Immature natural killer cell (primary cell): ENCODE data around the gene KBTBD13. TPM values are rescaled to one million over a fixed set of nuclear protein-coding genes. Genes with fewer than 3 reads are reported as not detected.

Source experiments
- DNase-seq, 3 donors: peaks; one replicate each; pipeline ENCODE4 v3.0.0; 2022; ENCODE audit warnings: mixed read lengths in 1 of 3
- H3K27ac Mint-ChIP-seq, 6 donors: one replicate each; pipeline ENCODE4 v1.8.0; 2020; ENCODE audit warnings: mixed read lengths in 6 of 6, mild to moderate bottlenecking in 5 of 6, inconsistent platforms in 4 of 6, moderate library complexity in 3 of 6
- H3K27me3 Mint-ChIP-seq, 3 donors: one replicate each; pipeline ENCODE4 v1.8.0; 2020 to 2021; ENCODE audit warnings: low read depth in 3 of 3, mild to moderate bottlenecking in 3 of 3, mixed read lengths in 3 of 3, moderate library complexity in 3 of 3, inconsistent platforms in 1 of 3
- H3K36me3 Mint-ChIP-seq, 3 donors: one replicate each; pipeline ENCODE4 v1.8.0; 2020; ENCODE audit warnings: mixed read lengths in 3 of 3, inconsistent platforms in 2 of 3, mild to moderate bottlenecking in 2 of 3
- H3K4me1 Mint-ChIP-seq, 2 donors: one replicate each; pipeline ENCODE4 v1.8.0; 2020; ENCODE audit warnings: inconsistent platforms in 2 of 2, mild to moderate bottlenecking in 2 of 2, mixed read lengths in 2 of 2, moderate library complexity in 1 of 2
- H3K4me3 Mint-ChIP-seq, 5 donors: one replicate each; pipeline ENCODE4 v1.8.0; 2020; ENCODE audit warnings: mild to moderate bottlenecking in 5 of 5, mixed read lengths in 5 of 5, inconsistent platforms in 3 of 5, moderate library complexity in 3 of 5
- H3K9me3 Mint-ChIP-seq, 6 donors: one replicate each; pipeline ENCODE4 v1.8.0; 2020; ENCODE audit warnings: mild to moderate bottlenecking in 6 of 6, mixed read lengths in 6 of 6, inconsistent platforms in 4 of 6, moderate library complexity in 3 of 6
- polyA plus RNA-seq, 3 donors: library from polyadenylated mRNA; unstranded; fragments of 300-500 nt; fragmentation: Illumina TruSeq; gene quantifications; one replicate each; pipeline ENCODE4 v1.2.3, GENCODE V29; 2021

KBTBD13 gene
- polyA plus RNA-seq, 3 donors from 2014 or later, result not detected

GRCh38 chr15:65102912-65103311 is 26.4 kb downstream of the KBTBD13 start:
- peaks cover 6 to 9% of the 10 kb centered on the region in 2 donors for H3K4me1 Mint-ChIP-seq
- no peak overlapping the region for H3K27ac Mint-ChIP-seq
- peaks cover 7 to 33% (median 19%) of the 10 kb centered on the region in 3 donors for H3K36me3 Mint-ChIP-seq
- DNase-seq, result no peak
- H3K4me3 Mint-ChIP-seq, result no peak overlapping the region
- no peaks in the 10 kb centered on the region for H3K9me3 Mint-ChIP-seq
- peaks cover 0 to 4% (median 2%) of the 10 kb centered on the region in 3 donors for H3K27me3 Mint-ChIP-seq

DNA sequence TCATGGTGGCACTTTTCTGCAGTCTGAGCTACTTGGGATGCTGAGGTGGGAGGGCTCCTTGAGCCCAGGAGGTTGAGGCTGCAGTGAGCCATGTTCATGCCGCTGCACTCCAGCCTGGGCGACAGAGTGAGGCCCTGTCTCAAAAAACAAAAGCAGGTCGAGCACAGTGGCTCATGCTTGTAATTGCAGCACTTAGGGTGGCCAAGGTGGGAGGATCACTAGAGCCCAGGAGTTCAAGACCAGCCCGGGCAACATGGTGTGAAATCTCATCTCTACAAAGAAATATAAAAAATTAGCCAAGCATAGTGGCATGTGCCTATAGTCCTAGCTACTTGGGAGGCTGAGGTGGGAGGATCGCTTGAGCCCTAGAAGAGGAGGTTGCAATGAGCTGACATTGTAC is 28.5 kb downstream of the KBTBD13 start:
- Mint-ChIP-seq H3K27ac (no peak overlapping the region), H3K4me1 (peaks cover 6 to 9% of the 10 kb centered on the region in 2 donors), H3K36me3 (peaks cover 6 to 21% (median 8%) of the 10 kb centered on the region in 3 donors), H3K4me3 (no peak overlapping the region), H3K9me3 (no peaks in the 10 kb centered on the region), H3K27me3 (peaks cover 0 to 4% (median 2%) of the 10 kb centered on the region in 3 donors)
- DNase-seq, result no peak

DNA sequence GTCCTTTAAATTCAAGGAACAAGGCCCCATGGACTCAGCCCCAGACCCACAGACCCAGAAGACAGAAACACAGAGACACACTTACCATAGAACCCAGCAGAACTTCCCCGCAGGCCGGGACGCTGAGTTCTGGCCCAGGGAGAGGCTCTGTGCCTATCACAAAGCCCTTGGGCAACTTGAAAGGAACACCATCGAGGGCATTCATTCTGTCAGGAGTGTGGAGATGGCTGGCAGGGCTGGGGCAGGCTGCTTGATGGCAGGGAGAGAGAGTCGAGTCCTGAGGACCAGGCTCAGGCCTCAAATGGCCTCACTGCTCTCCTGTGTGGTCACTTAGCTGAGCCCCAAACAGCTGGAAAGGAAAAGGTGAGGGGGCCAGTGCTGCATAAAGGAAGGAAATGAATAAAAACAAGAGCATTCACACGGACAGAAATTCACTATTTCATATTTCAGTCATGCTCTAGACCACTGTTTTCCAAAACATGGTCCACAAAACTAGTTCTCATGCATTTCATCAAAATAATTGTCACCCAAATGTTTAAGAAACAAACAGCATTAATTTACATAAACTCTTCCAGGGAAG is 29.6 kb downstream of the KBTBD13 start:
- Mint-ChIP-seq H3K36me3 (peaks cover 6 to 17% (median 8%) of the 10 kb centered on the region in 3 donors), H3K4me3 (no peak overlapping the region), H3K27ac (peak overlapping the region in 1 of 6 donors; percentile 13), H3K9me3 (no peaks in the 10 kb centered on the region), H3K4me1 (peaks cover 6 to 7% of the 10 kb centered on the region in 2 donors), H3K27me3 (peaks cover 0 to 4% (median 2%) of the 10 kb centered on the region in 3 donors)
- DNase-seq, result no peak

DNA sequence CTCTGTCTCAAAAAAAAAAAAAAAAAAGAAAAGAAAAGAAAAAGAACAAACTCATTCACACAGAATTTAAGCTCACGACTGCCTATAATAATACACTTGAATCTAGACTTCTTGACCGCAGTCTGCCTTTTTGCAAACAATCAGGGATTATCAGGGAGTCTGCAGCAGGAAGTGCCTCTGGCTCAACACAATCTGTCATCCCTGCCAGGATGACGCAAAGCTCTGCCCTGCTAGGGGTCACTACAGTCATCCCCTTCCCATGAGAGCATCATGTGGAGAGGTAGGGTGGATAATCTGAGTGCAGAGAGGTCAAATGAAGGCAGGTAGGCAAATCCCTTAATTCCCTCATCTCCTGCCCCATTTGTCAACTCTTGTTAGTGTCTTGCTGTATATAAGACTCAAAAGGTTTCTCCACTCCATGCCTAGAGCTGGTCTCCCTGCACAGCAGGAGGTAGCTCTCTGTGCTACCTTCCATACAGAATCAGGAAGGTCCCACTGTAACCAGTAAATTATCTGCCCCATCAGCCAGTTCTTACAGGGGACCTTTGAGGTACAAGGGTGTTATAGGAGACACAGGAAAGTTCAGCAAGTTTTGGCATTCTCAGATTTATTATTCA is 34.2 kb downstream of the KBTBD13 start:
- H3K9me3 Mint-ChIP-seq, result no peaks in the 10 kb centered on the region

GRCh38 chr15:65115086-65115485 is 38.5 kb downstream of the KBTBD13 start, which contains the start of gene UBAP1L:
TSS of gene UBAP1L (minus strand) at chr15:65115200. CDS start at chr15:65106215, 8,985 bp downstream.
- H3K9me3 Mint-ChIP-seq, result no peaks in the 10 kb centered on the region
- no peak within 1 kb of the TSS for H3K4me3 Mint-ChIP-seq
- no peaks in the 10 kb centered on the region for H3K4me1 Mint-ChIP-seq
- H3K36me3 Mint-ChIP-seq, result peaks cover 13 to 37% (median 22%) of the 10 kb centered on the region in 3 donors
- H3K27me3 Mint-ChIP-seq, result no peaks in the 10 kb centered on the region
- no peak within 1 kb of the TSS for H3K27ac Mint-ChIP-seq
- DNase-seq, result no peak

More for the DNA sequence above, 34.2 kb downstream of the KBTBD13 start:
- Mint-ChIP-seq H3K4me1 (no peaks in the 10 kb centered on the region), H3K36me3 (peaks cover 6 to 11% (median 9%) of the 10 kb centered on the region in 3 donors), H3K4me3 (no peak overlapping the region), H3K27ac (peak overlapping the region in 3 of 6 donors; percentile 6 to 64 (median 22)), H3K27me3 (peaks cover 0 to 2% (median 0%) of the 10 kb centered on the region in 3 donors)
- no peak for DNase-seq

DNA sequence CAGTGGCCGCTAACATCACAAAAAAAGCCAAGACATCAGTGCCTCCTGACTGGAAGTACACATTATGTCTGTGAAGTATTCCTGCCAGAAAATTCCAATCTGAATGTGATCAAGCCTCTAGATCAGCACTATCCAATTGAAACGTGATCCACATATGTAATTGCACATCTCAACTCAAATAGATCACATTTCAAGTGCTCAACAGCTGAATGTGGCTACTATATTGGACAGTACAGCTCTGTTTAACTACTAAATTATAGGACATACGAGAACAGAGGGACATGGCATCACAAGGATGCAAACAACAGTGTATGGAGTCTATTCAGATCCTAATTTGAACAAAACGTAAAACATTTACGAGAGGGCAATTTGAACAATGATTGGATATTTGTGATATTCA is 39.0 kb downstream of the KBTBD13 start:
- Mint-ChIP-seq H3K9me3 (no peaks in the 10 kb centered on the region), H3K27me3 (no peaks in the 10 kb centered on the region), H3K4me3 (no peak overlapping the region), H3K4me1 (no peaks in the 10 kb centered on the region), H3K36me3 (peaks cover 13 to 37% (median 22%) of the 10 kb centered on the region in 3 donors), H3K27ac (no peak overlapping the region)
- DNase-seq, result no peak

Other genes starting within 250 kb of the KBTBD13 start
- 100 to 1,000 TPM in 1 of 3 donors, 10 to 100 TPM in 2; 37.1 to 104 (median 49.3) TPM for gene PLEKHO2, start 234.8 kb upstream of the KBTBD13 start, polyA plus RNA-seq
- 1 to 10 TPM; 1.5 to 3.1 (median 2.3) TPM for gene ANKDD1A, start 164.8 kb upstream of the KBTBD13 start, polyA plus RNA-seq
- 100 to 1,000 TPM; 112 to 198 (median 121) TPM for gene SPG21, start 86.8 kb upstream of the KBTBD13 start, polyA plus RNA-seq
- 10 to 100 TPM; 17.9 to 28.4 (median 18.8) TPM for gene MTFMT, start 47.1 kb upstream of the KBTBD13 start, polyA plus RNA-seq
- gene SLC51B, start 31.4 kb upstream of the KBTBD13 start, polyA plus RNA-seq, result not detected
- gene RASL12, start 8.8 kb upstream of the KBTBD13 start, polyA plus RNA-seq, result not detected
- gene UBAP1L, start 38.5 kb downstream of the KBTBD13 start, polyA plus RNA-seq, result under 1 TPM; 0.26 to 0.53 (median 0.43) TPM
- 10 to 100 TPM in 2 of 3 donors, 1 to 10 TPM in 1; 8.9 to 14.7 (median 14.4) TPM for gene PDCD7, start 57.1 kb downstream of the KBTBD13 start, polyA plus RNA-seq
- gene CLPX, start 108.6 kb downstream of the KBTBD13 start, polyA plus RNA-seq, result 10 to 100 TPM; 18.5 to 36.0 (median 23.4) TPM
- under 1 TPM in 1 of 3 donors, not detected in 2; 0.06 TPM for gene CILP, start 134.7 kb downstream of the KBTBD13 start, polyA plus RNA-seq
- gene PARP16, start 210.1 kb downstream of the KBTBD13 start, polyA plus RNA-seq, result 10 to 100 TPM; 17.1 to 28.3 (median 17.4) TPM
- gene RNU5A-1, start 219.3 kb downstream of the KBTBD13 start, polyA plus RNA-seq, result not detected
- gene RNU5B-1, start 227.9 kb downstream of the KBTBD13 start, polyA plus RNA-seq, result not detected